Upper lobe of left lung (tissue), 4 donors: Measurements from ENCODE around the gene CMPK1.

ENCODE experiments used
- CTCF ChIP-seq, 6 experiments: fragments of 450-650 bp in 4 of 6; fragments of 200-600 bp in 2 of 6; sonication (generic) in 2 of 6; IDR thresholded peaks; one replicate each; pipeline ENCODE4 v1.5.1; 2016 to 2019; ENCODE audit warnings: antibody characterized with exemption in 6 of 6
- EP300 ChIP-seq, 4 donors: sonication (generic); formaldehyde crosslinking; IDR thresholded peaks; one replicate each; pipeline ENCODE4 v1.5.1; 2017; ENCODE audit warnings: antibody characterized with exemption in 4 of 4, control low read depth in 2 of 4
- POLR2A ChIP-seq, 4 donors: fragments of 450-650 bp; IDR thresholded peaks; one replicate each; pipeline ENCODE4 v1.5.1; 2016 to 2017; ENCODE audit warnings: antibody characterized with exemption in 4 of 4, mild to moderate bottlenecking in 2 of 4
- POLR2AphosphoS5 ChIP-seq, 2 donors: sonication (generic); formaldehyde crosslinking; IDR thresholded peaks; one replicate each; pipeline ENCODE4 v1.5.1; 2017; ENCODE audit warnings: antibody characterized with exemption in 2 of 2

GRCh38 chr1:47324682-47325081 is 8.9 kb upstream of the CMPK1 start:
- TF ChIP-seq CTCF (IDR thresholded peaks at IDR 0.05) (no peak), EP300 (IDR thresholded peaks at IDR 0.05) (no peak), POLR2A (IDR thresholded peaks at IDR 0.05) (no peak), POLR2AphosphoS5 (IDR thresholded peaks at IDR 0.05) (no peak)
